CD14-positive monocyte (primary cell): ENCODE results near the gene CELF4. TPM values are rescaled to one million over a fixed set of nuclear protein-coding genes. Genes with fewer than 3 reads are reported as not detected.

Experiments
- DNase-seq, 3 donors: peaks; one replicate each; pipeline ENCODE4 v3.0.0-alpha.2; 2011 to 2022
- H2AFZ ChIP-seq: 2 replicates; pipeline ENCODE4 v1.6.0; 2012; ENCODE audit warnings: mild to moderate bottlenecking, low read depth, low read length, inconsistent platforms; ENCODE audit not compliant: insufficient read depth, poor library complexity, severe bottlenecking
- H3K27ac ChIP-seq, 2 donors: 1 replicate in 1 of 2; 2 replicates in 1 of 2; pipeline ENCODE4 v1.5.1; 2012 to 2013; ENCODE audit warnings: low read length in 2 of 2, control low read depth in 1 of 2, inconsistent platforms in 1 of 2, low read depth in 1 of 2, mild to moderate bottlenecking in 1 of 2
- H3K27me3 ChIP-seq, 2 donors: one replicate each; pipeline versions ENCODE4 v1.6.0 to v1.6.1; 2011 to 2013; ENCODE audit warnings: low read length in 2 of 2; ENCODE audit not compliant: control insufficient read depth in 2 of 2, insufficient read depth in 2 of 2
- H3K36me3 ChIP-seq, 2 donors: replicated peaks in 1 of 2; 1 replicate in 1 of 2; 2 replicates in 1 of 2; pipeline versions ENCODE4 v1.5.1 to v1.6.1; 2012 to 2013; ENCODE audit warnings: low read length in 2 of 2, control low read depth in 1 of 2, inconsistent platforms in 1 of 2, mild to moderate bottlenecking in 1 of 2; ENCODE audit not compliant: insufficient read depth in 2 of 2, control insufficient read depth in 1 of 2
- H3K4me1 ChIP-seq, 2 donors: 1 replicate in 1 of 2; 2 replicates in 1 of 2; pipeline versions ENCODE4 v1.5.1 to v1.6.1; 2012 to 2013; ENCODE audit warnings: low read length in 2 of 2, control low read depth in 1 of 2, inconsistent platforms in 1 of 2, mild to moderate bottlenecking in 1 of 2, moderate library complexity in 1 of 2; ENCODE audit not compliant: insufficient read depth in 2 of 2, control insufficient read depth in 1 of 2
- H3K4me2 ChIP-seq: replicated peaks from 2 replicates; pipeline ENCODE3; 2012; ENCODE audit warnings: low read length, moderate library complexity, mild to moderate bottlenecking; ENCODE audit not compliant: poor library complexity, severe bottlenecking; ENCODE audit errors: extremely low read depth
- H3K4me3 ChIP-seq, 3 experiments: fragments of 200-600 bp in 1 of 3; sonication (generic) in 1 of 3; replicated peaks in 1 of 3; 1 replicate in 2 of 3; 2 replicates in 1 of 3; pipeline ENCODE4 v1.5.1; 2011 to 2013; ENCODE audit warnings: low read length in 3 of 3, mild to moderate bottlenecking in 3 of 3, control low read depth in 2 of 3, low read depth in 2 of 3, inconsistent platforms in 1 of 3, moderate library complexity in 1 of 3
- H3K79me2 ChIP-seq: 2 replicates; pipeline ENCODE4 v1.6.0; 2012; ENCODE audit warnings: mild to moderate bottlenecking, control low read depth, inconsistent platforms, low read length, moderate library complexity; ENCODE audit not compliant: insufficient read depth
- H3K9ac ChIP-seq: 2 replicates; pipeline ENCODE4 v1.6.0; 2017; ENCODE audit warnings: low read length, mild to moderate bottlenecking; ENCODE audit not compliant: insufficient read depth, poor library complexity, severe bottlenecking
- H3K9me3 ChIP-seq, 2 donors: replicated peaks in 1 of 2; 1 replicate in 1 of 2; 2 replicates in 1 of 2; pipeline versions ENCODE4 v1.5.1 to v1.6.1; 2012 to 2013; ENCODE audit warnings: low read length in 2 of 2, control low read depth in 1 of 2; ENCODE audit not compliant: control insufficient read depth in 1 of 2, insufficient read depth in 1 of 2
- H4K20me1 ChIP-seq: 2 replicates; pipeline ENCODE4 v1.6.0; 2012; ENCODE audit warnings: mild to moderate bottlenecking, low read length, control low read depth, moderate library complexity; ENCODE audit not compliant: insufficient read depth
- H3K27ac Mint-ChIP-seq, 7 donors: one replicate each; pipeline ENCODE4 v1.8.0; 2020; ENCODE audit warnings: mild to moderate bottlenecking in 7 of 7, mixed read lengths in 7 of 7, moderate library complexity in 6 of 7, inconsistent platforms in 2 of 7
- H3K27me3 Mint-ChIP-seq, 3 donors: one replicate each; pipeline ENCODE4 v1.8.0; 2021 to 2022; ENCODE audit warnings: low read depth in 3 of 3, mild to moderate bottlenecking in 3 of 3, mixed read lengths in 3 of 3, moderate library complexity in 3 of 3, inconsistent platforms in 1 of 3
- H3K36me3 Mint-ChIP-seq, 2 donors: one replicate each; pipeline ENCODE4 v1.8.0; 2020; ENCODE audit warnings: mixed read lengths in 2 of 2, inconsistent platforms in 1 of 2, mild to moderate bottlenecking in 1 of 2
- H3K4me1 Mint-ChIP-seq: one replicate; pipeline ENCODE4 v1.8.0; 2020; ENCODE audit warnings: mild to moderate bottlenecking, mixed read lengths
- H3K4me3 Mint-ChIP-seq, 2 donors: one replicate each; pipeline ENCODE4 v1.8.0; 2020; ENCODE audit warnings: mild to moderate bottlenecking in 2 of 2, mixed read lengths in 2 of 2, moderate library complexity in 1 of 2
- H3K9me3 Mint-ChIP-seq, 7 donors: one replicate each; pipeline ENCODE4 v1.8.0; 2020 to 2022; ENCODE audit warnings: mixed read lengths in 7 of 7, mild to moderate bottlenecking in 6 of 7, moderate library complexity in 6 of 7, inconsistent platforms in 2 of 7
- CTCF ChIP-seq: fragments of 200-600 bp; IDR thresholded peaks from one replicate; pipeline ENCODE4 v1.8.0; 2022; ENCODE audit warnings: antibody characterized with exemption, mild to moderate bottlenecking
- WGBS: methylation state at CpG from one replicate; pipeline ENCODE4 v1.1.5; 2013; ENCODE audit warnings: missing lambda C conversion rate; ENCODE audit not compliant: insufficient coverage; 5-methylcytosine and 5-hydroxymethylcytosine counted together
- intact Hi-C, 2 donors: fragments of 100-400 bp; cut with micrococcal nuclease; formaldehyde crosslinking; loops; one replicate each; pipeline versions ENCODE4 v1.15.0 to v1.15.1; 2023
- polyA plus RNA-seq, 3 donors: library from polyadenylated mRNA; depleted of rRNA in 1 of 3; unstranded in 2 of 3; stranded (reverse) in 1 of 3; fragments of 300-500 nt in 2 of 3; fragments of >200 nt in 1 of 3; fragmentation: Illumina TruSeq in 2 of 3; gene quantifications; 1 replicate in 2 of 3; 2 replicates in 1 of 3; pipeline ENCODE4 v1.2.3, GENCODE V29; 2012 to 2021

CELF4 gene
- polyA plus RNA-seq, 3 donors = not detected

DNA sequence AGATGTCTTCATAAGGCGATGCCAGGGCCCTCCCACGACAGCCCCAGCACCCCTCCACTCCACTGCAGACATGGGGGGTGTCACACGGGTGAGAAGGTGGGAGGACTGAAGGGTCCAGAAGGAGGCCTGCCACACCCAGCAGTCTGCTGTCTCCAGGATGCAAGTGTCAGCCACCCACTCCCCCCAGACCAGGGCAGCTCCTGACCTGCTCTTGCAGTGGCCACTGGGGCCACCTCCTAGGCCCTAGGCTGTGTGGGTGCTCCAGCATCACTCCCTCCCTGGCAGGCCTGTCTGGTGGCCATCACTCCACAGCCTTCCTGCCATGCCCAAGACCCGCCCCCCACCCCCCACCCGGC is 171.0 kb downstream of the CELF4 start:
- peak overlapping the region in 1 of 2 donors; percentile 65 for H3K4me3 Mint-ChIP-seq
- intact Hi-C loops = no loop called here
- H3K36me3 Mint-ChIP-seq = no peaks in the 10 kb centered on the region
- Histone ChIP-seq H3K9me3 (peaks cover 4% of the 10 kb centered on the region in 2 donors), H3K4me3 (no peak overlapping the region), H3K4me1 (peaks cover 0 to 5% of the 10 kb centered on the region in 2 donors), H4K20me1 (no peaks in the 10 kb centered on the region), H3K4me2 (no peak overlapping the region), H3K27ac (no peak overlapping the region), H3K36me3 (no peaks in the 10 kb centered on the region), H2AFZ (no peak overlapping the region), H3K79me2 (no peaks in the 10 kb centered on the region), H3K9ac (no peak overlapping the region), H3K27me3 (peaks cover 8 to 30% of the 10 kb centered on the region in 2 donors)
- no CpG with 5 or more reads among the region's 5 CpGs for WGBS
- no peak for TF ChIP-seq CTCF
- peaks cover 36 to 43% (median 38%) of the 10 kb centered on the region in 3 donors for H3K27me3 Mint-ChIP-seq
- no peak for DNase-seq
- H3K27ac Mint-ChIP-seq = no peak overlapping the region
- H3K9me3 Mint-ChIP-seq = peaks cover 0 to 9% (median 1%) of the 10 kb centered on the region in 7 donors
- no peaks in the 10 kb centered on the region for H3K4me1 Mint-ChIP-seq

GRCh38 chr18:37393945-37394609 is 171.5 kb downstream of the CELF4 start:
- Histone ChIP-seq H4K20me1 (no peaks in the 10 kb centered on the region), H3K9me3 (peaks cover 4 to 6% of the 10 kb centered on the region in 2 donors), H2AFZ (no peak overlapping the region), H3K4me1 (peaks cover 0 to 5% of the 10 kb centered on the region in 2 donors), H3K4me3 (no peak overlapping the region), H3K79me2 (no peaks in the 10 kb centered on the region), H3K4me2 (peak overlapping the region; percentile 20), H3K36me3 (no peaks in the 10 kb centered on the region), H3K9ac (no peak overlapping the region), H3K27me3 (peaks cover 8 to 30% of the 10 kb centered on the region in 2 donors), H3K27ac (no peak overlapping the region)
- DNase-seq = no peak
- Mint-ChIP-seq H3K27me3 (peaks cover 36 to 44% (median 39%) of the 10 kb centered on the region in 3 donors), H3K4me1 (no peaks in the 10 kb centered on the region), H3K4me3 (peak overlapping the region; percentile 12 to 65), H3K9me3 (peaks cover 2 to 12% (median 5%) of the 10 kb centered on the region in 7 donors), H3K27ac (no peak overlapping the region), H3K36me3 (no peaks in the 10 kb centered on the region)
- WGBS = under 1% methylated on average over 48 of the region's 59 CpGs
- TF ChIP-seq CTCF = no peak
- intact Hi-C loops = no loop called here
